Right lobe of liver (tissue), 4 donors: ENCODE measurements around the gene DPPA3.

Experiments
- POLR2A ChIP-seq: fragments of 450-650 bp; IDR thresholded peaks from one replicate; pipeline ENCODE4 v1.6.1; 2017; ENCODE audit warnings: antibody characterized with exemption, mild to moderate bottlenecking
- TF ChIP-seq, protein P1 (sequence below), 4 donors: fragments of 200-600 bp in 3 of 4; fragments of 450-650 bp in 1 of 4; IDR thresholded peaks; one replicate each; pipeline versions ENCODE4 v1.5.1 to v1.8.0; 2016 to 2022; ENCODE audit warnings: antibody characterized with exemption in 4 of 4, mild to moderate bottlenecking in 2 of 4
- donor health status: DM: no; HTN: no; CAD: no.
- donor health status: DM: no; HTN: no; CAD: no.
- donor health status: DM: no; HTN: yes; CAD: no.

DNA sequence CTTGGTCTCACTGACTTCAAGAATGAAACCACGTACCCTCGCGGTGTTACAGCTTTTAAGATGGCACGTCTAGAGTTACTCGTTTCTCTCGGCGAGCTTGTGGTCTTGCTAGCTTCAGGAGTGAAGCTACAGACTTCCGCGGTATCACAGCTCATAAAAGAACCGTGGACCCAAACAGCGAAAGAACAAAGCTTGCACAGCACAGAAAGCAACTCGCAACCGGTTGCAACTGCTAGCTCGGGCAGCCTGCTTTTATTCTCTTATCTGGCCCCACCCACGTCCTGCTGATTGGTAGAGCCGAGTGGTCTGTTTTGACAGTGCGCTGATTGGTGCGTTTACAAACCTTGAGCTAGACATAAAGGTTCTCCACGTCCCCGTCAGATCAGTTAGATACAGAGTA is 40.2 kb downstream of the DPPA3 start:
- no peak for TF ChIP-seq POLR2A
- TF ChIP-seq, protein P1, sequence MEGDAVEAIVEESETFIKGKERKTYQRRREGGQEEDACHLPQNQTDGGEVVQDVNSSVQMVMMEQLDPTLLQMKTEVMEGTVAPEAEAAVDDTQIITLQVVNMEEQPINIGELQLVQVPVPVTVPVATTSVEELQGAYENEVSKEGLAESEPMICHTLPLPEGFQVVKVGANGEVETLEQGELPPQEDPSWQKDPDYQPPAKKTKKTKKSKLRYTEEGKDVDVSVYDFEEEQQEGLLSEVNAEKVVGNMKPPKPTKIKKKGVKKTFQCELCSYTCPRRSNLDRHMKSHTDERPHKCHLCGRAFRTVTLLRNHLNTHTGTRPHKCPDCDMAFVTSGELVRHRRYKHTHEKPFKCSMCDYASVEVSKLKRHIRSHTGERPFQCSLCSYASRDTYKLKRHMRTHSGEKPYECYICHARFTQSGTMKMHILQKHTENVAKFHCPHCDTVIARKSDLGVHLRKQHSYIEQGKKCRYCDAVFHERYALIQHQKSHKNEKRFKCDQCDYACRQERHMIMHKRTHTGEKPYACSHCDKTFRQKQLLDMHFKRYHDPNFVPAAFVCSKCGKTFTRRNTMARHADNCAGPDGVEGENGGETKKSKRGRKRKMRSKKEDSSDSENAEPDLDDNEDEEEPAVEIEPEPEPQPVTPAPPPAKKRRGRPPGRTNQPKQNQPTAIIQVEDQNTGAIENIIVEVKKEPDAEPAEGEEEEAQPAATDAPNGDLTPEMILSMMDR (IDR thresholded peaks at IDR 0.05) = no peak
